Kidney tubule cell (primary cell): ENCODE results near the gene SERPINB3.
"Not testable (repeated sequence)": the region's sequence is repeated elsewhere in the genome, so short reads cannot be mapped to it uniquely, and the experiment has no call there.

Source experiments
- DNase-seq: peaks from one replicate; pipeline ENCODE4 v3.0.0-alpha.2; 2018; ENCODE audit warnings: low spot score

SERPINB3 gene

GRCh38 chr18:63646936-63647335 lies 14.8 kb downstream of the SERPINB3 start:
- no peak for DNase-seq

GRCh38 chr18:63644694-63645093 lies 17.0 kb downstream of the SERPINB3 start:
- not testable (repeated sequence) for DNase-seq

DNA sequence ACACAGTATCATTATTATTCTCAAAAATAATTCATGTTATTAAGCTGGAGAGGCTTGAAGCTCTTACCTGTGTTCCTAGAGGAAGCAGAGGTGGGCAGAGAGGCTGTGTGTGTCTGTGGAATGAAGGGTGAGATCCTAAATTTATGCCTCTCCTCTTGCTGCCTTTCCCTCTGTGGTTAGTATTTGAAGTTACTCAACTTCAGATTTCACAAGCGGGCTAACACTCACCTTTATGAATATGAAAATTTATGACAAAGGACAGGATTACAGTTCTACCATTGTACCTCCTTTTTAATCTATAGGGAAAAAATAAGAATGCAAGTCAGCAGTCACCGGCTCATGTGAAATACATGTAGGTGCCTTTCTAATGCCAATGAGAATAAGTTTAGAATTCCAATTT lies 17.6 kb downstream of the SERPINB3 start, which contains the start of gene SERPINB4:
SERPINB4 (minus strand) TSS at position 115 of the 400 bp plus-strand sequence. CDS start 679 bp downstream, outside the sequence.
- DNase-seq, result not testable (repeated sequence)

DNA sequence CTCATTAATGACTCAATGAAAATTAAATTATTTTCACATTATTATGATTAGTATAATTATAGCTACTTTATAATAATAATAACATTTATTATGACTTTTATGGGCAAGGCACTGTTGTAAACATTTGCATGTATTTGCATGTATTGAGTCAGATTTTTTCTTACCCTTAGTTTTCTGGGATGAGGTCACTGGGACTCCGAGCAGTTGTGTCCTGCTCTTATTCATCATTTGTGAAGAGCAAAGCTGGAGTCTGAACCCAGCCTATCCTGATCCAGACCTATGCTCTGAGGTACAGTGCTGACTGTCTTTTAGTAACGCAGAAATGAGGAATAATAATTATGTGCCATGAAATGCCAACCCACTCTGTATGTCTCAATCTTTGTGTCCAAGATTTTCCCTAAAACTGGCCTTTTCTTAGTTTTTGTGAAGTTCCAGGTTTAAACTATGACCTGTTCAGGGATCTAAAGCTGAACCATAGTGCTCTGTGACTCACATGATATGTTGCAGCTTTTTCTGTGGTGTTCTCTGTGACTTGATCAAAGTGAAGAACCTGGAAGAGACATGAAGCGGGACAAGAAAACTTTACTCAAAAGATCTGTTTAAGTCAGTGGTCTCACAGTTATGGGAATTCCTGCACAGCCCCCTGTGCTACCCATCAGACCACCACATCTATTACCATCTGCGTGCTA lies 18.9 kb downstream of the SERPINB3 start:
- DNase-seq, result not testable (repeated sequence)

DNA sequence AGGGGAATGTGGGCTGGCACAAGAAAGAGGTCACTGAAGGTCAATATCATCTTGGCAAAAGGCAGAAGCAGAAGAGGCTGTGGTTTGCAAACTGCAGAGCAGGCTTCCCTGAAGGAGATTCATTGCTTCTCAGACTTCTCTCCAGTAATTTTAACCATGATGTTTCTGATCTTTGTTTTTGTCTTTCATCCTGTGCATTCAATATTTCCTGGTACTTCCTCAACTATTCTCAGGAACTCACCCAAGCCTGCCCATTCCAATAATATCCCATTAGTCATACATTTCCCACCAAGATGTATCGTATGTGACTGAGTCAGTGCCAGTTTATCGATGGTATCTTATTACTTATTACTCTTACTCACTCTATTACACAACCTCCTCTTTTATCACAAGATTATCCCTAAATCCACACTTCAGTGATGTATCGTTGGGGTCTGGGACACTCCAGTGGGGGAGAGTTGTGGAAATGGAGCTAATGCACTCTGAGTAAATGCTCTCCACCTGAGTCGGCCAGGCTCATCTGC lies 20.5 kb downstream of the SERPINB3 start:
- peak; percentile 62 for DNase-seq

DNA sequence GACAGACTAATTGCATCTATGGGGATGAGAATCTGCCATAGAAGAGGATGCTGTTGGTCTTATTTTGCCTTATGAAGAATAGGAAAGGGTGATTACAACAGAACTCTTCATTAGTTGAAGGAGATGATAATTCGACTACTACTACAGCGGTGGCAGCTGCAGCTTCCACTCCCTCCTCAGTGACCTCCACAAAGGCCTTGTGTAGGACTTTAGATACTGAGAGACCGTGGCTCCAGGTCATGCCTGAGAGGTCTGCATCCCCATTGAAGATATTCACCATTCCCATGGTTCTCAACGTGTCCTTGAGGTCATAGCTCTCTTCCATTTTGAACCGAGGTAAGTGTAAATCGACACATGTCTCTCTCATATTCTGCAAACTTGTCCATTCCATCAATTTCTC lies 24.0 kb downstream of the SERPINB3 start:
- DNase-seq, result no peak

GRCh38 chr18:63627819-63628218 lies 33.9 kb downstream of the SERPINB3 start:
- DNase-seq, result no peak

- DNase-seq, result no peak
These were observed 35.3 kb downstream of the SERPINB3 start for GRCh38 chr18:63626431-63626830.

DNA sequence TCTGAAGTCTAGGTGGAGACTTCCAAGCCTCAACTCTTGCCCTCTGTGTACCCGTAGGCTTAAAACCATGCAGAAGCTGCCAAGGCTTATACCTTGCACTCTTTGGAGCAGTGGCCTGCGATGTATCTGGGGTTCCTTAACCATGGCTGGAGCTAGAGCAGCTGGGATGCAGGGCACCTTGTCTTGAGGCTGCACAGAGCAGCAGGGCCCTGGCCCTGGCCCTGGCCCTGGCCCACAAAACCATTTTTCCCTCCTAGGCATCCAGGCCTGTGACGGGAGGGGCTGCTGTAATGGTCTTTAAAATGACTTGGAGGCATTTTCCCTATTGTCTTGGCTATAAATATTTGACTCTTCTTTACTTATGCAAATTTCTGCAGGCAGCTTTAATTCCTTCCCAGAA lies 36.8 kb downstream of the SERPINB3 start:
- DNase-seq, result no peak

GRCh38 chr18:63619661-63620060 lies 42.0 kb downstream of the SERPINB3 start:
- DNase-seq, result no peak

DNA sequence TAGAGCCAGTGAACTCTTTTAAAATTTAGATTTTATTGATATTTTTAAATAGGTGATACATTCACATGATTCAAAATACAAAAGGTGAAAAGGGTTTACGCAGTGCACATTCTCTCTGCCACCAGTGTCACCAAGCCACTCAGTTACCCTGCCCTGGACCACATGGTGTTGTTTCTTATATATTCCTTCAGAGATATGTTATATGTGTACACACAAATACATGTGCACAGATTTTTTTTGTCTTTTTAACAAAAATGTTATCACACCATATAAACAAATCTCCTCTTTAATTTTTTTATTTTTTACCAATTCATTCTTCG lies 43.8 kb downstream of the SERPINB3 start:
- DNase-seq, result no peak

GRCh38 chr18:63617049-63617914 lies 44.4 kb downstream of the SERPINB3 start:
- no peak for DNase-seq

- DNase-seq, result no peak
These were observed 48.3 kb downstream of the SERPINB3 start for GRCh38 chr18:63613420-63613819.

GRCh38 chr18:63606526-63606925 lies 55.2 kb downstream of the SERPINB3 start:
- DNase-seq, result peak; percentile 3
